Activated CD8-positive, alpha-beta memory T cell treated with anti-CD3 and anti-CD28 coated beads for 36 hours (primary cell): ENCODE results near the gene HOXB6. TPM values are rescaled to one million over a fixed set of nuclear protein-coding genes. Genes with fewer than 3 reads are reported as not detected.

Source experiments
- CTCF ChIA-PET: fragments of 350-600 bp; sonication (Branson Sonifier 250); formaldehyde crosslinking; loops from one replicate; lab custom pipeline; 2021; ENCODE audit warnings: antibody characterized with exemption; lab: Charles Lee
- POLR2A ChIA-PET: fragments of 350-600 bp; sonication (Branson Sonifier 250); formaldehyde crosslinking; loops from one replicate; lab custom pipeline; 2021; ENCODE audit warnings: antibody characterized with exemption; lab: Charles Lee
- total RNA-seq, 2 experiments: library from RNA; stranded (reverse); gene quantifications; one replicate each; pipeline ENCODE4 v1.2.3, GENCODE V29; 2021

The HOXB6 gene
- total RNA-seq, 2 experiments from 2014 or later, result 0.25 to 0.48 TPM

GRCh38 chr17:48556576-48557401, 48.0 kb downstream of the HOXB6 start:
- ChIA-PET POLR2A (interaction anchor here (0.5 kb wide), 3 partner anchors 10 to 527 kb away, joined by 3 to 6 read pairs (median 3); no protein-coding TSS in a partner anchor), CTCF (interaction anchor here (0.7 to 1.0 kb wide), 3 partner anchors 20 to 204 kb away, joined by 3 to 5 read pairs (median 4); no protein-coding TSS in a partner anchor)

GRCh38 chr17:48556229-48556575, 48.6 kb downstream of the HOXB6 start:
- ChIA-PET CTCF (interaction anchor here (0.7 to 1.0 kb wide), 3 partner anchors 20 to 203 kb away, joined by 3 to 5 read pairs (median 4); no protein-coding TSS in a partner anchor), POLR2A (interaction anchor here (0.5 to 0.7 kb wide), 2 partner anchors 24 to 432 kb away, joined by 4 to 6 read pairs; no protein-coding TSS in a partner anchor)

GRCh38 chr17:48555258-48556228, 49.2 kb downstream of the HOXB6 start:
- ChIA-PET CTCF (interaction anchor here (0.7 to 0.9 kb wide), 2 partner anchors 32 to 223 kb away, joined by 3 read pairs; no protein-coding TSS in a partner anchor), POLR2A (interaction anchor here (0.5 to 0.7 kb wide), 2 partner anchors 24 to 431 kb away, joined by 4 to 6 read pairs; no protein-coding TSS in a partner anchor)

- ChIA-PET POLR2A (no interaction called here), CTCF (interaction anchor here (0.9 kb wide), 1 partner anchor 222 kb away, joined by 3 read pairs; no protein-coding TSS in a partner anchor)
Observed at GRCh38 chr17:48554412-48555257, 50.2 kb downstream of the HOXB6 start.

- ChIA-PET POLR2A (no interaction called here), CTCF (no interaction called here)
Observed at GRCh38 chr17:48553826-48554225, 51.0 kb downstream of the HOXB6 start.

- CTCF ChIA-PET, result no interaction called here
- POLR2A ChIA-PET, result no interaction called here
Observed at GRCh38 chr17:48553190-48553547, 51.6 kb downstream of the HOXB6 start.

DNA sequence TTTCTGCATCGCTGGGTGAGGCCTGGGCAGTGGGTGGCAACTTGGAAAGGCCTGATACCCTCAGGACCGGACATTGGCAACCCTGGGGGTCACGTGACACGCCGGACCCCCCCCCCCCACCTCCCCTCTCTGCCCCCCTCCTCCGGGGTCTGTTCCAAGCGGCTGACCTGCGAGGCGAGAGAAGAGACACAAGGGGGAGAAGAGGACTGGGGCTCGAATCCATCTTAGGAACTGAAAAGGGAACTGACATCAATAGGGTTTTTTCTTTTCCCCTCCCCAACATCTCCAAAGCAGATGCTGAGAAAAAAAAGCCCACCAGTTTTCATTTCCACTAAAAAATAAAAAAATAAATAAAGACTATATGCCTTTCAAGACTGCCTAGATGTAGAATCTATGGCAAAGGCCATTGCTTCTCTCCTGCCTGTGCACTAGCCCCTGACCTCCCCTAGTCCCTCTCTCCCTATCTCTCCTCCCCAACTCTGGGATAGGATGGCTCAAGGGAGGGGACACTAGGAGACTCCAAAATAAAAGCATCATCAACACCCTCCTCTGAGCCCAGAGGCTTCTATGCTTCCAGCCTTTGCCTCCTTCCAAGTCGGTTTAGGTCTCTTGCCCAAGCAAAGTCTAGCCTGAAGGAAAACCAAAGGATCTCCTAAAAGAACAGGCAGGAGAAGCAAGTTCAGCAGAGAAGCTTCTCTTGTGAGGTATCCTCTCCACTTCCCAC, 52.2 kb downstream of the HOXB6 start:
- POLR2A ChIA-PET, result no interaction called here
- CTCF ChIA-PET, result interaction anchor here (0.6 to 1.1 kb wide), 2 partner anchors 11 to 135 kb away, joined by 3 read pairs; no protein-coding TSS in a partner anchor

GRCh38 chr17:48551596-48552465, 53.0 kb downstream of the HOXB6 start:
- ChIA-PET POLR2A (no interaction called here), CTCF (interaction anchor here (0.6 to 1.1 kb wide), 2 partner anchors 10 to 135 kb away, joined by 3 read pairs; no protein-coding TSS in a partner anchor)

- ChIA-PET POLR2A (no interaction called here), CTCF (interaction anchor here (1.1 kb wide), 1 partner anchor 10 kb away, joined by 3 read pairs; no protein-coding TSS in a partner anchor)
Observed at GRCh38 chr17:48551214-48551555, 53.6 kb downstream of the HOXB6 start.

- CTCF ChIA-PET, result no interaction called here
- POLR2A ChIA-PET, result no interaction called here
Observed at GRCh38 chr17:48550502-48551213, 54.1 kb downstream of the HOXB6 start.

- CTCF ChIA-PET, result no interaction called here
- POLR2A ChIA-PET, result no interaction called here
Observed at GRCh38 chr17:48549914-48550501, 54.8 kb downstream of the HOXB6 start.

GRCh38 chr17:48549281-48549630, 55.5 kb downstream of the HOXB6 start:
- ChIA-PET CTCF (interaction anchor here (1.0 kb wide), 1 partner anchor 38 kb away, joined by 3 read pairs; no protein-coding TSS in a partner anchor), POLR2A (no interaction called here)

DNA sequence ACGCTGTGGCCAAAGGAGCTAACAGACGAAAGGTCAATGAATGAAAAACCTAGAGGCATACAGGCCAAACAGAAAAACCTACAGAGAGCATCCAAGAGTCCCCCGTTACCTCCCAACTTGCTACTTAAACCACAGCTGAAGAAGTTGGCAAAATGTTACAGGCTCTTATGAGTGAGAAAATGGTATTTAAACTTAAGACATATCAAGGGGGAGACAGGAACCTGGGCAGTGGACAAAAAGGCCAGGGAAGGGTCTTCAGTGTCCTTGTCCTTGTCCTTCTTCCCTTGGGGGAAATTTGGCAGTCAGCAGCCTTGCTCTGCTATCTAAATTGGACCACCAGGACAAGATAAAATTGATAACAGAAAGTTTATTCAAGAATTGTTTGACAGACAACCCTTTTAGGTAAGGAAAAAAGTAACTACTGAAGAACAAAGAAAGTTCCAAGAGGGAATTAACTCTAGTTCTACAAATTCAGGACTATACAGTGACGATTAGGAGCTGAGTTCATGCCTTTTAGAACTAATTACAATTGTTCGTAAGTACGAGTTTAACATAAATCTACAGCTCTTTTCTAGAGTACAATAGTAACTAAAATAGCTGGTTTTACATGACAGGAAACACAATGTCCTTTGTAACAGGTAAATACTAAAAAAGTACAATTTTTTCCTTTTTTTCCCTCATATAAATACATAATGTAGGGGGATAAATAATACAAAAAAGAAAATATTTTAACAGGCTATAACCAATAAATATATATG, 56.1 kb downstream of the HOXB6 start:
- CTCF ChIA-PET, result interaction anchor here (1.0 kb wide), 1 partner anchor 39 kb away, joined by 3 read pairs; no protein-coding TSS in a partner anchor

GRCh38 chr17:48547808-48548522, 56.8 kb downstream of the HOXB6 start:
- POLR2A ChIA-PET, result no interaction called here
- CTCF ChIA-PET, result no interaction called here

More for the DNA sequence above, 56.1 kb downstream of the HOXB6 start:
- POLR2A ChIA-PET, result no interaction called here
